GM15510 (cell line): ENCODE data around the gene AIMP1.

ENCODE experiments used
- POLR2A ChIP-seq: IDR thresholded peaks from 3 replicates; pipeline ENCODE4 v1.6.1; 2011; ENCODE audit warnings: borderline replicate concordance; ENCODE audit not compliant: insufficient read length; ENCODE audit errors: extremely low read depth

AIMP1 gene

GRCh38 chr4:106325800-106326199 is 9.4 kb downstream of the AIMP1 start:
- no peak for TF ChIP-seq POLR2A

DNA sequence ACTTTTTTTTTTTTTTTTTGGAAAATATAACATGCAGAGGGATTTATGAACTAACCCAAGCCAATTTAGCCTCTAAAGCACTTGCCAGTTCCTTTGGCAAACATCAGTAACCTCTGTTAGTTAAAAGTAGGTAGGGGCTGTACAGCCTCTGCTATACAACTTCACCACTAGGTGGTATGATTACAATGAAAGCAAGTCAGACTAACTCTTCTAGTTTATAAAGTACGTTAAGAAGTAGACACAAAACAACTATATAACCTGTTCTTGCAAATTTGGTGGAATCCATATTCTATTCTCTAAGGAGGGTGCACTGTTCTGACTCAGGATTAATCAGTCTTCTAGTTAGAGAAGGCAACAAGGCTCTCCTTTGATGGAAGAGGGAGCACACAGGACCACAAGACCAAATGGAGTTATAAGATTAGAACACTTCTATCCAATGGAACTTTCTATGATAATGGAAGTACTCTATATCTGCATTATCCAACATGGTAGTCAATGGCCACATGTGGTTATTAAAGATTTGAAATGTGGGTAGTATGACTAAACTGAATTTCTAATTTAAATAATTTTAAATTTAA is 12.8 kb downstream of the AIMP1 start:
- TF ChIP-seq POLR2A, result no peak

GRCh38 chr4:106333186-106333585 is 16.8 kb downstream of the AIMP1 start:
- TF ChIP-seq POLR2A, result no peak

- no peak for TF ChIP-seq POLR2A
Observed at GRCh38 chr4:106334741-106335470, 18.6 kb downstream of the AIMP1 start.

DNA sequence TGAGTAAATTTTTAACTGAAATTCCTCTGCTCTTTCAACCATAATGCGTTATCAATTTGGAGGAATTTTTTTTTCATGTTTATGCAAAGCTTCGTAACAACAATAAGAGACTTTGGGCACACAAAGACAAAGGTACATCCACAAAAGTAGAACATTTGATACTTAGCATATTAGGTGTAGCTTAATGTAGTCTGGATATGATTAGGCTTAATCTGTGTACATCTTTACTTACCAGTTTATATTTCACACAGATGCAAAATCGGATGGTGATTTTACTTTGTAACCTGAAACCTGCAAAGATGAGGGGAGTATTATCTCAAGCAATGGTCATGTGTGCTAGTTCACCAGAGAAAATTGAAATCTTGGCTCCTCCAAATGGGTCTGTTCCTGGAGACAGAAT is 20.3 kb downstream of the AIMP1 start:
- no peak for TF ChIP-seq POLR2A

- no peak for TF ChIP-seq POLR2A
Observed at GRCh38 chr4:106337916-106338315, 21.6 kb downstream of the AIMP1 start.

DNA sequence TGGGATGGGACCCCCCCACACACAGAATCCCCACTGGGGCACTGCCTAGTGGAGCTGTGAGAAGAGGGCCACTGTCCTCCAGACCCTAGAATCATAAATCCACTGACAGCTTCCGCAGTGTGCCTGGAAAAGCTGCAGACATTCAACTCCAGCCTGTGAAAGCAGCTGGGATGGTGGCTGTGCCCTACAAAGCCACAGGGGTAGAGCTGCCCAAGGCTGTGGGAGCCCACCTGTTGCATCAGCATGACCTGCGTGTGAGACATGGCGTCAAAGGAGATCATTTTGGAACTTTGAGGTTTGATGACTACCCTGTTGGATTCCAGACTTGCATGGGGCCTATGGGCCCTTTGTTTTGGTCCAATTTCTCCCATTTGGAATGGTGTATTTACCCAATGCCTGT is 22.3 kb downstream of the AIMP1 start:
- TF ChIP-seq POLR2A, result no peak

- no peak for TF ChIP-seq POLR2A
Observed at GRCh38 chr4:106339431-106339830, 23.1 kb downstream of the AIMP1 start.

DNA sequence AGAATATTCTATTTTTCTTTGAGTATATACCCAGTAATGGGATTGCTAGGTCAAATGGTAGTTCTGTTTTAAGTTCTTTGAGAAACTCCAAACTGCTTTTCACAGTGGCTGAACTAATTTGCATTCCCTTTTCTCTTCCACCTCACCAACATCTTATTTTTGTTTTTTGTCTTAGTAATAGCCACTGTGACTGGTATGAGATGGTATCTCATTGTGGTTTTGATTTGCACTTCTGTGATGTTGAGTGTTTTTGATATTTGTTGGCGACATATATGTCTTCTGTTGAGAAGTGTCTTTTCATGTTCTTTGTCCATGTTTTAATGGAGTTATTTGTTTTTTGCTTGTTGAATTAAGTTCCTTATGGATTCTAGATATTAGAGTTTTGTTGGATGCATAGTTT is 24.4 kb downstream of the AIMP1 start:
- TF ChIP-seq POLR2A, result no peak

- TF ChIP-seq POLR2A, result no peak
Observed at GRCh38 chr4:106343865-106344646, 27.7 kb downstream of the AIMP1 start.

DNA sequence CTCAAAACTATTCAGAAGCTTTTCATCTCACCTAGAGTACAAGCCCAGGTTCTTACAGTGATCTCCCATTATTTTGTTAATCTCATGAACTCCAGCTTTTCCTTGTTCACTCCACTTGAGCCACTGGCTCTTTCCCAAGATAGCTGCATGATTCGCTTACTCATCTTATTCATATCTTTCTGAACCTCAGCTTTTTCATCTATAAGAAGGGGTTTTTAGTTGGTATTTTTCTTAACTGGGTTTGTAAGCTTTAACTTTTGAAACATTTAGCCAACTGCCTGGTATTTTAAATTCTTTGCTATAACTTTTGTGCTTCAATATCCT is 28.3 kb downstream of the AIMP1 start:
- TF ChIP-seq POLR2A, result no peak

GRCh38 chr4:106347167-106347566 is 30.8 kb downstream of the AIMP1 start:
- TF ChIP-seq POLR2A, result no peak

GRCh38 chr4:106351016-106351415 is 34.7 kb downstream of the AIMP1 start:
- no peak for TF ChIP-seq POLR2A

GRCh38 chr4:106353786-106354185 is 37.4 kb downstream of the AIMP1 start:
- TF ChIP-seq POLR2A, result no peak

GRCh38 chr4:106355193-106355592 is 38.8 kb downstream of the AIMP1 start:
- no peak for TF ChIP-seq POLR2A

DNA sequence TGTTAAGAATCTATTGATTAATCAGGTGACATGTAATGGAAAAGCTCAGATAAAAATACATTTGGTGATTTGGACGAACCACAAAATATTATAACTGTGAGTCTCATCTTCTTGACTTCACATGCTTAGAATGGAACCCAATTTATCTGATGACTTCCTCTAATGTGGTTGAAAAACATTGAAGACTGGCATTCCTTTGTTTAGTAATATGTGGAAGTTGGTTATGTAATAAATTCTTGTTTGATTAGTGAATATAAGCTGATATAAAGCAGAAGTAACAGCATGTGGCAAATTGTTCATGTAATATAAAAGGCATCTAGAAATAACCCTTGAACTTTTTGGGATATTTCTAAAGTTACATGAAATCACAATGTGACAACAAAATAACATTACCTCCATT is 42.5 kb downstream of the AIMP1 start:
- TF ChIP-seq POLR2A, result no peak
